H4 (cell line): ENCODE data around the gene CEP68. TPM values are rescaled to one million over a fixed set of nuclear protein-coding genes. Genes with fewer than 3 reads are reported as not detected.

Experiments
- DNase-seq: peaks from one replicate; pipeline ENCODE4 v3.0.0-alpha.2; 2015; ENCODE audit warnings: low spot score
- total RNA-seq: library from RNA; depleted of rRNA; stranded (reverse); fragments of >200 nt; shearing (Covaris generic); gene quantifications from 2 replicates; pipeline ENCODE4 v1.2.3, GENCODE V29; 2014

Gene CEP68
- total RNA-seq, 1 experiment from 2014 or later, result 5.4 TPM

- DNase-seq, result no peak
These were observed 598 bp upstream of the CEP68 start for GRCh38 chr2:65055422-65056214.

DNA sequence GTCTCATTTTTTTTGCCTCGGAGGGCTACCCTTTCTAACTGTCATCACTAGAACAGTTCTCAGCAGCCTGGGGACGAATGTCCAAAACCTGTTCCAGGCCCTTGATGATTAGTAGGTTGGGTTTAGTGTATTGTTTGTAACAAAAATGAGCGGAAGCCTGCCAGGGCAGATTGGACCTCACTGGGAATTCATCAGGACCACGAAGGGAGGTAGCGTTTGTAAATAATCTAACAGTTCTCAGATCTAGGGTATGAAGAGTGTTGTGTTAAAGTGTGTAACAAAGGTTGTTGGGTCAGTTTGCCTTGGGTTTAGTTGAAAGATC lies 799 bp downstream of the CEP68 start:
- DNase-seq, result no peak

- peak; percentile 46 for DNase-seq
These were observed 1.3 kb downstream of the CEP68 start for GRCh38 chr2:65057391-65058052.

DNA sequence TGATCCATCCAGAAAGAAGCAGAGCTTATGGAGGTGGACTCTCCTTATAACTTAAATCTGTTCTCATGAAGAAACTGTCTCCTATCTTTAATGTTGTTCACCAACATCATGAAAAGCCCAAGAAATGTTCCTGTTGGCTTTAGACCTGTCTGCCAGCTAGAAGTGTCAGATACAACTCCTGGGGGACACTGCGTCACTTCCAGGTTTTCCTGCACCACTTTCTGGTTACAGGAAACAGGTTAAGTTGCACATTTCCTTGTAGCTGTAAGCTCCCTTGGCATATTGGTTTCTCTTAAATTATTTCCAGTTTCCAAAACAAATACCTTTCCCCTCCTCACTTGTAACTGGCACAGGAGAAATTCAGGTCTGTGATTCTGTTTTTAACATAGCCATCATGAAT lies 2.9 kb downstream of the CEP68 start:
- DNase-seq, result no peak

- no peak for DNase-seq
These were observed 5.1 kb downstream of the CEP68 start for GRCh38 chr2:65061146-65061909.

DNA sequence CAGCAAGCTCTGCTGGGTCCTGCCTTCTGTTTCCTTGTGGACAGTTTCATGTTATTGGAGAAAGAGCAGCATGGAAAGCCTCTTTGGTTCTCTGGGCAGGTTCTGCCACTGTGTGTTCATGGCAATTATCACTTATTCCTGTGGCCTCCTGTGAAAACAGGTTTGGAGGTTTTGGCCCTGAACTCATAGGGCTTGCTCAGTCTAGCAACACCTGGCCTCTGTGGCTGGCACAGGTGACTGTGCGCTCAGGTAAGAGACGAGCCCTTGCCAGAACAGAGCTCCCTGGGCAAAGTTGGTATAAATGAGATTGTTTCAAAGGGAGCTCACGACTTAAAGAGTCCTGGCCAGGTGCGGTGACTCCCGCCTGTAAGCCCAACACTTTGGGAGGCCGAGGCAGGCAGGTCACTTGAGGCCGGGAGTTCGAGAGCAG lies 5.7 kb downstream of the CEP68 start:
- no peak for DNase-seq

- no peak for DNase-seq
These were observed 6.9 kb downstream of the CEP68 start for GRCh38 chr2:65062843-65063825.

GRCh38 chr2:65064728-65065552 lies 8.7 kb downstream of the CEP68 start:
- DNase-seq, result peak; percentile 79

DNA sequence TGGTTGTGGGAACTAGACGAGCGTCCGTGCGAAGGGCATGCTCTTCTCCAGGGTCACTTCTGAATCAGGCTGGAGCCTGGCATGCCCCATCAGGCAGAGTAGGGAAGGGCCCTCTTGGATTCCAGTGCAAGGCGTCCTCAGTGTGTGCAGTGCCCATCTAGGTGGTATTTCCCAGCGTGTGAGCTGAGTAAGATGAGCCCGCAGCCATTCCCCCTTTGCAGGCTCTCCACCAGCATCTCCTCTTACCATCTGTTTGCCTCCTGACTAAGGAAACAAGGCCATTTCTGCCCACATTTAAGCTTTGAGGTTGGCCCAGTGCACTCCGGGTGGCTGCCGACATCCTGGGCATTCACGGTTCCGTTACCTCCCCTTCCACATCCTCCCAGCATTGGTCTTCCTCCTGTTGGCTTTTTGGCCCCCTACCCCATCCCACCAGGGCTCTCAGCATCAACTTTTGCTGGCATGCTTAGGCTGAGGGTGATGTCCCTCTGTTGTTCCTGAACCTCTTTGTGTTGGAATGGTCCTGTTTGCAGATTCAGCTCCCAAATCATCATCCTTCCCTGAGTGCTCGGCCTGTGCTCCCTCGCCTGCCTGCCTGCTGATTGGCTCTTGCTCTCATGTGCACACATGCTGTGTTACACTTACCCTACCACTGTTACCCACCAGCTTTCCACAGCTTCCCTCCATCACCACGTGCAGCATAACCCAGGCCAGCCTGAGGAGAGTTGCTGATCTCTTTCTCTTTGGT lies 11.8 kb downstream of the CEP68 start:
- no peak for DNase-seq

GRCh38 chr2:65069439-65069824 lies 13.2 kb downstream of the CEP68 start:
- no peak for DNase-seq

DNA sequence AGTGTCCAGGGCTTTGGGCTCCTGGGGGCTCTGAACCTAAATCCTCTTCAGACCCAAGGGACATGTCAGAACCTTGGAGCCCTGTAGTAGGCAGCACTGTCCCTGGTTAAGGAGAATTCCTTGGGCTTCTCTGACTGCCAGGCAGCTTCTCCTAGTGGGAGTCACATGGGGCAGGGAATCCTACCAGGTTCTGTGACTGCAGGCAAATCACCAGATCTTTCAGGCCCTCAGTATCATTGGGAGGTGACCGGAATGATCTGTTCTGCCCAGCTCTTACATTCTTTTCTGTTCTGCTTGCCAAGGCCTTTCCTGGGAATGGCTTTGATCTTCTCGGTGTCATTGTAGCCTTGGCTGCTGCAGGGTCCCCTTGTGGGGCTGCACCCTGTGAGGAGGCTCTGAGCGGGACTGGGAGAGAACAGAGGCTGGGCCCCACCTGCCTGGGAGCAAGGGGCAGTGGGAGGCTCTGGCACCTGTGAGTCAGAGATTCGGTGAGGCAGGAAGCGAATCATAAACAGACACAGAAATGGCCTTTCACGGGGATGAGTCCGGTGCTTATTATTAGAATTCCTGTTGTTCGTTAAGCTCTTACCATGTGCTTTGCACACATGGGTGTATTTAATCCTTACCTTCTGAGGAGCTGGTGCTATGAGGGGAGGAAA lies 14.1 kb downstream of the CEP68 start:
- DNase-seq, result no peak

DNA sequence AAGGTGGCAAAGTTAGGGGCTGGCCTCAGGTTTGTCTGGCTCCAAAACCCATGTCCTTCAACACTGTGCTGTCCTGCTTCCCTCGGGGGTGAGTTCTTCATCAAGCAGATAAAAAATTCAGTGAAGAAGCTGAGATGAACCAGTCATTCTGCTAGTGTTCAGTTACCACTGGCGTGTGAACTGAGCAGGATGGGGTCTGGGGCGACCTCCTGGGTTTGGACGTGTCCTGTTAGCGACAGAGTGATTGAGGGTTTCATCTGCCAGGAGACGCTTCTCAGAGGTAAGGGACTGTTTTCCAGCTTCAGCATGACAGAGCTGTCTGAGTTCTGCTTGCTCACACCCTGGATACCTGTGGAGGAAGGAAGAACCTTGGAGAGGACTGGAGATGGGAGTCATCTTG lies 14.6 kb downstream of the CEP68 start:
- DNase-seq, result no peak

GRCh38 chr2:65071499-65072180 lies 15.4 kb downstream of the CEP68 start:
- DNase-seq, result no peak

DNA sequence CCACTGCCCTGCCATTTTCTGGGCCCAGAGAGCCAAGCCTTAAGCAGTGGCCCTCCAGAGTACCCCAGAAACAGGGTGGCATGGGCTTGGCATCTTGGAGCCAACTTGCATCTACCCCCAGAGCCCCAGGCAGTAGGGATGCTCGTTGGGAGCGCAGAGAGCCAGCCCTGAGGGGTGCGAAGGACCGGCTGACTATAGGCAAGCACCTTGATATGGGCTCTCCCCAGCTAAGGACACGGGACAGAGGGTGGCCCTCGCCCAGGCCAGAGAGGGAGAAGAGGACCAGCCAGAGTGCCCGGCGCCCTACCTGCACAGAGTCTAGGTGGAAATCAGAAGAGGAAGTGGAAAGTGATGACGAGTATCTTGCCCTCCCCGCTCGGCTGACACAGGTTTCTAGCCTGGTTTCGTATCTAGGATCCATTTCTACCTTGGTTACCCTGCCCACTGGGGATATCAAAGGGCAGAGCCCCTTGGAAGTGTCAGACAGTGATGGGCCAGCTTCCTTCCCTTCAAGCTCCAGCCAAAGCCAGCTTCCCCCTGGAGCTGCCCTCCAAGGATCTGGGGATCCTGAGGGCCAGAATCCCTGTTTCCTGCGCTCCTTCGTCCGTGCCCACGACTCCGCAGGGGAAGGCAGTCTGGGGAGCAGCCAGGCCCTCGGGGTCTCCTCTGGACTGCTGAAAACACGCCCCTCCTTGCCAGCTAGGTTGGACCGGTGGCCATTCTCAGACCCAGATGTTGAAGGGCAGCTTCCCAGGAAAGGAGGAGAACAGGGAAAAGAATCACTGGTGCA lies 16.2 kb downstream of the CEP68 start:
- no peak for DNase-seq

GRCh38 chr2:65073879-65074565 lies 17.8 kb downstream of the CEP68 start:
- DNase-seq, result no peak

GRCh38 chr2:65075176-65075575 lies 19.0 kb downstream of the CEP68 start:
- DNase-seq, result no peak

DNA sequence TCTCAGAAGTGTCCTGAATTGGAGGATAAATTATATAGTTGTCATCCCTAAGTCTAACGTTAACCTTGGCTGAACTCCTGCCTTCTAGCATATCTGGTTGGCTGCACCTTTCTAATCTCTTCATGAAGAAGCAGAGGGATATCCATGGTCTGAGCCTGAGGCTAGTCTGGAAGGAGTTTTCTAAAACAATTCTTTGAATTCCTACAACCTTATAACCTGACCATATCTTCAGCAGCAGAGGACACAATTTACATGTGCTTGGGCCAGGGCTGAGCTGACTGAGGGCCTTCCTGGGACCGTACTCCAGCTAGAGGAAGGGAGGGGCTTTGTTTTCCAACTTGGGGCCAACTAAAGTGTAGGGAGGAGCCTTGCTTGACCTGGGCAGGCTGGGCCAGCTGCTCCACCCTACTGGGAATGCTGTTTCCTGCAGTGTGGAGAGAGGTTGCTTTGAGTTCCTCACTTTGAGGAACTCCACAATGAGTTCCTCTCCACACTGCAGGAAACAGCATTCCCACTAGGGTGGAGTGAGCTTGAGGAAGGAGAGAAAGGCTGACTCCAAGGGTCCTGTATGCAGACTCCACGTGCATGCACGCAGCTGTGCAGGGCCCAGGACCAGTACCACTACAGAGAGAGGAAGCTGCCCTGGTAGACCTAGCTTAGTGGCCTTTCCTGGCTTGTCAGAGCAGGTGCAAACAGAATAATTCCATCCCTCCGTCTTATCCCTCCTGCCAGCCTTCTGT lies 19.6 kb downstream of the CEP68 start:
- no peak for DNase-seq
